HG03565 (cell line): ENCODE measurements around the gene SLC4A1AP.
A peak's percentile ranks its signal among the peaks of the same experiment; 100 is the strongest.
"Not testable (repeated sequence)": the region's sequence is repeated elsewhere in the genome, so short reads cannot be mapped to it uniquely, and the experiment has no call there.

ENCODE experiments used
- ATAC-seq: cut with Tn5 transposase; IDR thresholded peaks from one replicate; pipeline ENCODE4 v1.9.1; 2021; ENCODE audit warnings: mild to moderate bottlenecking, moderate library complexity; ENCODE audit not compliant: unreplicated experiment

Gene SLC4A1AP

DNA sequence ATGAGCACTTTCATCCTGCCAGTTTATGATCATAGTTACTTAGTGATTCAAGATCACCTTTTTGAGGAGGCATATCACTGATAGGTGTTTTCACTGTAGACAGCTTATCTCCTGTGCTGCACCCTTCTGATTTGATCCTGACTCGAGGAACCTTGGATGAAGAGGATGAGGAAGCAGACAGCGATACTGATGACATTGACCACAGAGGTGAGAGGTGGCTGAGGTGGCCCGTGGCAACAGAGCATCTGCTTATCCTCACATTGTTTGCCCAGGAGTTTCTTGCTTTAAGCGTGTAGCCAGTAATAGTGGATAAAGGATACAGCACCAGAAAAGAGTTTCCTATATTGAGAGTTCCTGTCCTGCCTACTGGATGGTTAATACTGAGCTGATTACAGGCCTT lies 16.0 kb upstream of the SLC4A1AP start:
- no peak for ATAC-seq

- ATAC-seq, result no peak
Measured at GRCh38 chr2:27651056-27651455, 12.6 kb upstream of the SLC4A1AP start.

DNA sequence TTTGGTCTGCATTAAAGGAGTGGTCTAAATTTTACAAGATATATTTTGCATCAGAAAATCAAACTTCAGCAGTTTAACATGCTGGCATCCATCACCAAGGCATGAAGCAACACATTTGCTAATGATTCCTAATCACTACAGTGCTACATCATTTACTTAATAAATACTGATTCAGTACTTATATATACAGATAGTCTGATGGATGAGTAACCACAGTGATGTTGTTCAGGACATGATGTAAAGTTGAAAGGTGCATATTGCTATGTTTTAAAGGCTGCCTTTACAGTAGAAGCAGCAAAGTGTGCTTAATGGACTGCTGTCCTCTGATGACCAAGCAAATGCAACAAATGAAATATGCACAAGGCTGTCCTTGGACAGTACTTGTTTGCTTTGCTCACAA lies 11.3 kb upstream of the SLC4A1AP start:
- no peak for ATAC-seq

DNA sequence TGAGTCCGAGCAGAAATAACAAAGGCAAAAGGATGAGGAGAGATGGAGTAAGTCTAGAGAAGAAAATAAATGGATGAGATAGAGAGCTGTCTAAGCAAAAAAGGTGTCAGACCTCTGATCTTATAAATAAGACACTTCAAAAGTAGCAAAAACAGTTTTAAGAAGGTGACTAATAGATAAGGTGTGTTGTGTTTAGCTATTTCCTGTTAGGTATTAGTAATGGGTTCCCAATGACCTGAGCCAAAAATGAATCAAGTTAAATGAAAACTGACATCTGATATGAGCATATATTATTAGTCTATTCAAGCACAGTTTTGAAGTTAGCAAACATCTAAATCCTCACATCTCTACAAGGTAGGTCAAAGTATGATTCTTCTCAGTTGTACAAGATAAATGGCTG lies 10.9 kb upstream of the SLC4A1AP start:
- ATAC-seq, result no peak

- no peak for ATAC-seq
Measured at GRCh38 chr2:27653397-27653796, 10.3 kb upstream of the SLC4A1AP start.

GRCh38 chr2:27655155-27655951 lies 8.3 kb upstream of the SLC4A1AP start:
- no peak for ATAC-seq

GRCh38 chr2:27661371-27661770 lies 2.3 kb upstream of the SLC4A1AP start:
- no peak for ATAC-seq

DNA sequence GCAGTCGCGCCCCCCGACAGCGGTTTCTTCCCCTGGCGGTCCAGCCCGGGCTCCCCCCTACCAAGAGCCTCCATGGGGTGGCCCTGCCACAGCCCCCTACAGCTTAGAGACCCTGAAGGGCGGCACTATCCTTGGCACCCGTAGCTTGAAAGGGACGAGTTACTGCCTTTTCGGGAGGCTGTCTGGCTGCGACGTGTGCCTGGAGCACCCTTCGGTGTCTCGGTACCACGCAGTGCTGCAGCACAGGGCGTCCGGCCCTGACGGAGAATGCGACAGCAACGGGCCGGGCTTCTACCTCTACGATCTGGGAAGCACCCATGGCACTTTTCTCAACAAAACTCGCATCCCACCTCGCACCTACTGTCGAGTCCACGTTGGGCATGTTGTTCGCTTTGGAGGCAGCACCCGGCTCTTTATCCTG lies 475 bp downstream of the SLC4A1AP start:
- peak; percentile 13 for ATAC-seq

- no peak for ATAC-seq
Measured at GRCh38 chr2:27664622-27665363, 1.1 kb downstream of the SLC4A1AP start.

- no peak for ATAC-seq
Measured at GRCh38 chr2:27667446-27667845, 3.8 kb downstream of the SLC4A1AP start.

DNA sequence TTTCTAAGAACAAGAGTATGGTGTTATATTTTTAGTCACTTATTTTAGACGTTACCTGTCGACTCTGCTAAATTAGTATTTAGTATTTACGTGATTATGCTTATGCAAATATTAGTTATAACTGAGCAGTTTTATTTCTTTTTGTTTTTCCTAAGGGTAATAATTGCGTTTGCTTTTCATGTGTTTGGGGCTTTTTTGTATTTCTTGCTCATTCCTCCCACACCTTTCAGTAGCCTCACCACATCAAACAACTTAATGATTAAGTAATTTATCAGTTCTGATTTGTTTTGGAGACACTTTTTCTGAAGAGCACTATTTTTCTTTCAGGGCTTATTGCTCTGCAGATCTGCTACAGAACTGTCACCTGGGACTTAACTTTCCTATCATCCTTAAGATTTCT lies 7.5 kb downstream of the SLC4A1AP start:
- ATAC-seq, result no peak

- no peak for ATAC-seq
Measured at GRCh38 chr2:27672723-27673486, 9.2 kb downstream of the SLC4A1AP start.

DNA sequence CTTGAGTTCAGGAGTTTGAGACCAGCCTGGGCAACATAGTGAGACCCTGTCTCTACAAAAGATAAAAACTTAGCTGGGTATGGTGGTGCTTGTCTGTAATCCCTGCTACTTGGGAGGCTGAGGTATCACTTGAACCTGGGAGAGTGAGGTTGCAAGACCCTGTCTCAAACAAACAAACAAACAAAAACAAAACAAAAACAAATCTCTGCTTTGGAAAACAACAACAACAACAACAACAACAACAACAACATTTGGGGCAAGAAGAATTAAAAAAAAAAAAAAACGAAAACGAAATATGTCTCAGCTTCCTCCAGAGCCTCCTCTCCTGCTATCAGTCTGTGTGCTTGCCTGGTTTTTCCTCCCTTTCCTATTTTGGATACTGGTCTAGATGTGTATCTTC lies 16.9 kb downstream of the SLC4A1AP start:
- ATAC-seq, result no peak

GRCh38 chr2:27681841-27682240 lies 18.2 kb downstream of the SLC4A1AP start:
- ATAC-seq, result no peak

DNA sequence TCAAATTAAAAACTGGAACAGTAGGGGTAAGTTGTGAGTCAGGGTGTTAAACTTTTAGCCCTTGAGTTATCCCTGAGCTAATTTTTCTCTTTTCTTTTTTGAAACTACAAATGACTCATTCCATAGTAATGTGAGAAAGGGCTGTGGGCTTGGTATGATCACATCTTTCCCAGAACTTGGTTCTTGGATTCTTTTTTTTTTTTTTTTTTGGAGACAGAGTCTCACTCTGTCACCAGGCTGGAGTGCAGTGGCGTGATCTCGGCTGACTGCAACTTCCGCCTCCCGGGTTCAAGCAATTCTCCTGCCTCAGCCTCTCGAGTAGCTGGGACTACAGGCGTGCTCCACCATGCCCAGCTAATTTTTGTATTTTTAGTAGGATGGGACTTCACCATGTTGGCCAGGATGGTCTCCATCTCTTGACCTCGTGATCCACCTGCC lies 18.7 kb downstream of the SLC4A1AP start:
- not testable (repeated sequence) for ATAC-seq

DNA sequence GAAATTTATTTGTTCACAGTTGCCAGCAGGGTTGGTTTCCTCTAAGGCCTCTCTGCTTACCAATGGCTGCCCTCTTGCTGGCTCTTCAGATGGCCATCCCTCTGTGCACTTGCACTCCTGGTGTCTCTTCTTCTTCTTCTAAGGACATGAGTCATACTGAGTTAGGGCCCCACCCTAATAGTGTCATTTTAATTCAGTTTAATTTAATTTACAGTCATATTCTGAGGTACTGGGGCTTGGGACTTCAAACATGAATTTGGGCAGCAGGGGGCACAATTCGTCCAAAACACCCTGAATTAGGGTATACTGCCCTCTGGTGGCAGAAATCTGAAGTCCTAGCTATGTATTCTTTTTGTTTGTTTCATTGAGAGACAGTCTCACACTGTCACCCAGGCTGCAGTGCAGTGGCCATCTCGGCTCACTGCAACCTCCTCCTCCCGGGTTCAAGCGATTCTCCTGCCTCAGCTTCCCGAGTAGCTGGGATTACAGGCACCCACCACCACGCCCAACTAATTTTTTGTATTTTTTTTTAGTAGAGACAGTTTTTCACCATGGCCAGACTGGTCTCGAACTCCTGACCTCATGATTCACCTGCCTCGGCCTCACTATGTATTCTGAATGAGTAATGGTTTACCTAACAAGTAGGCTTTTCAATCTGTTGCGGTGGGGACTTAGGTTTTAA lies 19.8 kb downstream of the SLC4A1AP start:
- peak; percentile 59 for ATAC-seq

GRCh38 chr2:27685006-27685405 lies 21.3 kb downstream of the SLC4A1AP start:
- not testable (repeated sequence) for ATAC-seq

- no peak for ATAC-seq
Measured at GRCh38 chr2:27685577-27685976, 21.9 kb downstream of the SLC4A1AP start.

GRCh38 chr2:27687232-27687631 lies 23.5 kb downstream of the SLC4A1AP start:
- ATAC-seq, result no peak

DNA sequence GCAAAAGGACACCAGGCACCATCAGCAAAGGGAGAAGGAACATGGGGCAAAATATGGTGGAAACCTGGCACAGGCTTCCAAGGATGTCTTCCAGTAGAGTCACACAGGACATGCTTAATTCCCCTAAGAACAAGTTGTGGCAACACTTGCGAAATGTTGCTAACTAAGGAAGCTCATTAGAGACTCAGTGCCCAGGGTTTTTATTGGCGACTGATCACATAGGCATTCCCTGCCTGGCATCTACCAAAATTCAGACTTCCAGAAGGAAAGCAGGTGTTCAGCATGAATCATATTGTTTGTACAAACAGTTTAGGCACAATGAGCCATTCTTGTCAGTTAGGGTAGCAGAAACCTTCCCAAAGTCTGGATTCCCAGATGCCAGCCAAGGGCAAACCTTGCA lies 25.7 kb downstream of the SLC4A1AP start:
- ATAC-seq, result no peak

GRCh38 chr2:27690052-27690451 lies 26.4 kb downstream of the SLC4A1AP start:
- ATAC-seq, result no peak
